GM12874 (cell line): ENCODE data around the gene ACACA.

Experiments used
- CTCF ChIP-seq: IDR thresholded peaks from 2 replicates; pipeline ENCODE4 v1.5.1; 2011; ENCODE audit warnings: low read depth, mild to moderate bottlenecking, control low read depth, low read length, moderate library complexity; ENCODE audit not compliant: insufficient read depth

ACACA gene

DNA sequence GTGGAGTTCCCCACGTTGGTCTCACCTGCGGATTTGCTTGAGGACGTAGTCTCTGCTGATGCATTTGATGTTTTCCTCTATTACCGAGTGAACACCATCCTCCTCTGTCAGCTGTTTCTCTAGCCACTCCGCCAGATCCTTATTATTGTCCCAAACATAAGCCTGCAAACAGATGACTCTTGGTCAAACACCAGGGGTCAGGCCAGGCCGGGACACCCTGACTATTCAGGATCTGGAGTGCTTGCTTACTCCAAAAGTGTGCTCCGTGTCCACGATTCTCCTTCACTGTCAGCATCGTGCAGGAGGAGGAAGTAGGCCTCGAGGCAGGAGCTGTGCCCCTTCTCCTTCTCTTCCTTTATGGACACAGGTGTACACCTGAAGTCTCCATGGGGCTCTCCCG, 317.7 kb downstream of the ACACA start:
- TF ChIP-seq CTCF: no peak

GRCh38 chr17:37088459-37088858, 318.2 kb downstream of the ACACA start:
- no peak for TF ChIP-seq CTCF

GRCh38 chr17:37087683-37088082, 319.0 kb downstream of the ACACA start:
- no peak for TF ChIP-seq CTCF

- no peak for TF ChIP-seq CTCF
Measured at GRCh38 chr17:37086948-37087347, 319.7 kb downstream of the ACACA start.

- no peak for TF ChIP-seq CTCF
Measured at GRCh38 chr17:37086334-37086733, 320.3 kb downstream of the ACACA start.

DNA sequence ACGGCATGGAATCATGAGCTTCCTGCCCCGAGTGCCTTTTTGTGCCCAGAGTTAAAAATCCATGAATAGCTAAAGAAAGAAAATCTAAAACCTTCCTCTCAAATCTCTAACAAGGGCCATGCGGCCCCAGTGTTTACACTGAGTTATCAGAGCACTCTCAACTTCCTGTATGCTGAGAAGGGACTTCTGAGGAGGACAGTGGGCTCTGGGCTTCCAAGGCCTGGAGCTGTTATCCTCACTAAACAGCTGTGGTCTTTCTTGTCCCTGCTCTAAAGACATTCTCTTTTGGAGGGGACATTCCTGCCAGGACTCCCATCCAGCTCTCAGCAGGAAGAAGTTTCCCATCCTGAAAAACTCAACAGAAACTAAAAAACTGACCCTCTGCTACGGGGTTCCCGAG, 322.3 kb downstream of the ACACA start:
- TF ChIP-seq CTCF: no peak

DNA sequence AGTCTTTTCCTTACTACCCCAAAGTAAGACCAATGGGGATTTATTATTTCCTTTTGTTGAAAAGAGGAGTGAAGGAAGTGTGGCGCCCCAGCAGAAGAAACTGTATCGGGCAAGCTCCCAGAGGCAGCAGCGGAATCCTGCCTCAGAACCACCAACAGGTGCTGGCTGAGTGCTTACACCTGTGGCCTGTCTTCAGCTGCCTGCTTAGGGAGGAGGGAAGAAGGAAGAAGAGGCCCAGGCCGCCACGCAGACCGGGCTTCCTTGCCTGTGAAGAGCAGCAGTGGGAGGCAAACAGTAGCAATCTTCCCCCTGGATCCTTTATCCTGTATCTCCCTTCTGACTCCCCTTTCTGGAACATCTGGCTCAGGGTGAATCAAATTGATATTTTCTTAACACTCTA, 323.2 kb downstream of the ACACA start:
- TF ChIP-seq CTCF: no peak

- TF ChIP-seq CTCF: no peak
Measured at GRCh38 chr17:37082985-37083384, 323.7 kb downstream of the ACACA start.
